GM21619 (cell line): ENCODE measurements around the gene ALG12.

Experiments
- ATAC-seq: cut with Tn5 transposase; IDR thresholded peaks from one replicate; pipeline ENCODE4 v1.9.1; 2021; ENCODE audit not compliant: unreplicated experiment

ALG12 gene

GRCh38 chr22:49915610-49916009 lies 2.6 kb downstream of the ALG12 start:
- no peak for ATAC-seq

DNA sequence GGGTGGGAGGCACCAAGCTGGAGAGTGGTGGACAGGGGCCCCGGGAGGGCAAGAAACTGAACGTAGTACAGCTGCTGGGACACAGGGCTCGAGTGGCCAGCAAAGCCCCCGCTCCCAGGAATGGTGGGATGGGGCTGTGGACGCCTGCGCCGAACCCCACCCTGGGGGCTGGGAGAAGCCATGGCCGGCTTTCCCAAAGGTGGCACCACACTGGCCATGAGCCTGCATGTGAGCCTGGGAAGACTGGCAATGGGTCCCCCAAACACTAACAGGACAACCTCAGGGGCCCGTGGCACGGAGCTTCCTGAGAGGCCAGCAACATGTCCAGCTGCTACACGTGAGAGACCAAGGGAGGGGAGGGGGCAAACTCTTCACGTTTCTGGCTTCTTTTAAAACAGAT lies 4.0 kb downstream of the ALG12 start:
- no peak for ATAC-seq

- ATAC-seq, result no peak
These were observed 4.8 kb downstream of the ALG12 start for GRCh38 chr22:49913446-49913845.

- no peak for ATAC-seq
These were observed 5.2 kb downstream of the ALG12 start for GRCh38 chr22:49913026-49913425.

DNA sequence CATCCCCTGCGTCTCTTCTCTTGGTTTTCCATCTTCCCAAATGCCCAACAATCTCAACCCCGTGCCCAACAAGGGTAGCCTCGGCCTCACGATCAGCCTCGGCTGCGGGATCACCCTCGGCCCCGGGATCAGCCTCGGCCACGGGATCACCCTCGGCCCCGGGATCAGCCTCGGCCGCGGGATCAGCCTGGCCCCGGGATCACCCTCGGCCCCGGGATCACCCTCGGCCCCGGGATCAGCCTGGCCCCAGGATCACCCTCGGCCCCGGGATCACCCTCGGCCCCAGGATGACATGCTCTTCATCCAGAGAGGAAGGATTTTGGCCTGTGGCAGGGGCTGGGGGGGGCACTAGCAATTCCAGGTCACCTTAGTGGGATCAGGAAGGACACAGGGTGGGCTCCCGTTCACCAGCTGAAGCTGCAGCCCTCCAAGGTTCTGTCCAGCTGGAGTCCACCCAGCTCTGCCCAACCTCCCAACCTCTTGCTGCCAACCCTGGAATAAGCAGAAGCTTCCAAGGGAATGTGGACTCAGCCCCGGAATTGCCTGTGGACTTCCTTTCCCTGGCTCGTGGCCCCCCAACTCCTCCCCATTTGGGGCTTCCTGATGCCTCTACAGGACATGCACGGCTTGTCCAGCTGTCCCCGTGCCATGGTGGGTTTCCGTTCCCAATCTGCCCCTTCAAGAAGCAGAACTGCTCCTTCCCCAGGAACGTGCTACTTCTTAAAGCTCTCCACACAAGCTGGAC lies 6.2 kb downstream of the ALG12 start:
- no peak for ATAC-seq

DNA sequence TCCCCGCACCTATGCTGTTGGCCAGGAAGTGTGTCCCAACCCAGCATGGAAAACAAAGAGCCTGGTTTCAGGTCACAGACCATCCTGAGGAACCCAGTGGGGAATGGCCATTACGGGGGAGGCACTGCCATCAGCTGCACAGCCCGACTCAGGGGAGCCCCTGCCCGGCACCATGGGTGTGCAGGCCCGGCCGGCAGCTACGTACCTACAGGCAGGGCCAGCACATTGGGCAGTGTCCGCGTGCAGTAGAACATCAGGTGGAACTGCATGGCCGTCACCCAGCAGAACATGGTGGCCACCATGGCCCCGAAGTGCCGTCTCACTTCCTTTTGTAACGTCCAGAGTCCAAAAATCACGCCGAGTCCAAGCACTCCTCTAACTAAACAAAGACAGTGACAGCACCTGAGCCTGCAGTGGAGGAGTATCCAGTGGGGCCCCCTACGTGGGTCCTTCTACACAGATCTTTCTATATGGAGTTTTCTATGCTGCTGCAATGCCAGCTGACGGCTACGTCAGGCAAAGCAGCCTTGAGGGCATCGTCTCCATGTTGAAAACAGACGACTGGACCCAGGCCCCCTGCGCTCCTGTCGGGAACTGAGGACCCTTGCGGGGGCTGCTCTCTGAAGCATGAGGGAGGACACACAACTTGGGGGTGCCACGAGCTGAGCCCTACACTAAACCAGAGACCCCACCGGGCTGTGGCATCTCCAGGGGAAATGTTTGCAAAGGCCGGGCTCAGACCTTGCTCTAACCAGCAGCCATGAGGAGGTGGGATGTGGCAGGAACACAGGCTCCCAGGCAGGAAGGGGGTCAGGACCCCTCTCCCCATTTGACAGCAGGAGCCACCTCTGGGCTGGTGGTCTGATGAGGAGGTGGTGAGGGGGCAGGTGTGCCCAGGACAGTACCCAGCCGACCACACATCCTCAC lies 7.7 kb downstream of the ALG12 start:
- no peak for ATAC-seq

GRCh38 chr22:49909476-49910205 lies 8.6 kb downstream of the ALG12 start:
- ATAC-seq, result no peak

DNA sequence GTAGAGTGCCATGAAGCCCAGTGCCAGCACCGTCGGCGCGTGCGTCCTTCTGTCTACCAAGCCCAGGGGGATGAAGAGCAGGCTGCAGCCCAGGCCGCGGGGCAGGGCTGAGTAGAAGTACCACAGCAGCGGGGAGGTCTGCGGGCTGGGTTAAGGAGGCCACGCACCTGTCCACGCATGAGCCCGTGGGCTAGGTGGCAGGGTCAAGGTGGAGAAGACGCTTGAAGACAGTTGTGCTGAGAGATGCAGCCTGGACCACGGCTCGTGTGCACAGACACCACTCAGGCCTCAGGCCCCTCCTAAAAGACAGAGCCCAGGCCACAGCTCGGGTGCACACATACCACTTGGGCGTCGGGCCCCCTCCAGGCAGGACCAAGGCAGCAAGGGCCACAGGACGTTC lies 10.4 kb downstream of the ALG12 start:
- ATAC-seq, result no peak

GRCh38 chr22:49906799-49907290 lies 11.4 kb downstream of the ALG12 start:
- no peak for ATAC-seq

- no peak for ATAC-seq
These were observed 12.0 kb downstream of the ALG12 start for GRCh38 chr22:49906071-49906798.

DNA sequence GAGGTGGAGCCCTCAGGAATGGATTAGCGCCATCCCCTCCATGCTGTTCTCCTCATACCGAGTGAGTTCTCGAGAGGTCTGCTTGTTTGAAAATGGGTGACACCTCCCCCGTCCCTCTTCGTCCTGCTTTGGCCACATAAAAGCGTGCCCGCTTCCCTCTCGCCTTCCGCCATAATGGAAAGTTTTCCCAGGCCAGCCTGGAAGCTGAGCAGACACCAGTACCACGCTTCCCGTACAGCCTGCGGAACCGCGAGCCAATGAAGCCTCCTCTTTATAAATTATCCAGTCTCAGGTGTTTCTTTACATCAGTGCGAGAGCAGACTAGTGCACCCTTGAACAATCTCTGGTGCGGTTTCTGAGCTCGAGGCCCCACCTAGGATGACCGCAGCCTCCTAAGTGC lies 12.8 kb downstream of the ALG12 start:
- no peak for ATAC-seq

GRCh38 chr22:49904040-49904369 lies 14.2 kb downstream of the ALG12 start:
- no peak for ATAC-seq

DNA sequence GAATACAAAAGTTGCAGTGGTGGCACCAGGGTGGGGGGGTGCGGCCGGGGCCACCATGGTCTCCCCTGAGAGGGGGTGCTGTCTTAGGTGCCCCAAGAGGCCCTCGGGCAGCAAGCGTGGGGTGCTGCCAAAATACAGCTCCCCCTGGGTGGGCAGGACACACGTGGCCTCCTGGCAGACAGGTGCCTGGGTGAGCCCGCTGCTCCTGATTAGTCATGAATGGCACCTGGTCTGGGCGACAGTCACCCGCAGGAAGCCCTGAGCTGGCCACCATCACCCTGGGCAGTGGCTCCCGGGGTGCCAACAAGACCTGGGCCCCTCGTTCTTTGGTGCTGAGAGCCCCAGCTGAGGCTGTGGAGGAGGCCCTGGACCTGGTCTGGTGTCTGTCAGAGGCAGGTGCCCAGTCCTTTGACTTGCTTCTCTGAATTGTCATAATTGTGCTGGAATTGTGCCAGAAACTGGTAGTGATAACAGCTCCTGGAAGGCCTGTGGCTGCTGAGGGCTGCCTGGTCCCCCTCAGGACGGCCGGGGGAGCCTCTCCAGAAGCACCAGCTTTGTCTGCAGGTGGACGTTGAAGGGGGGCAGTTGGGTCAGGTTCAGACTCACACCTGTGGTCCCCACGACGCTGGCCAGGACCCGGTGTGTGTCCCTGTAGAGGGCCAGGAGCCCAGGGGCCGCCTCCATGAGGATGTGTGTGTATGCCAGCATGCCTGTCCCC lies 14.8 kb downstream of the ALG12 start:
- ATAC-seq, result no peak

DNA sequence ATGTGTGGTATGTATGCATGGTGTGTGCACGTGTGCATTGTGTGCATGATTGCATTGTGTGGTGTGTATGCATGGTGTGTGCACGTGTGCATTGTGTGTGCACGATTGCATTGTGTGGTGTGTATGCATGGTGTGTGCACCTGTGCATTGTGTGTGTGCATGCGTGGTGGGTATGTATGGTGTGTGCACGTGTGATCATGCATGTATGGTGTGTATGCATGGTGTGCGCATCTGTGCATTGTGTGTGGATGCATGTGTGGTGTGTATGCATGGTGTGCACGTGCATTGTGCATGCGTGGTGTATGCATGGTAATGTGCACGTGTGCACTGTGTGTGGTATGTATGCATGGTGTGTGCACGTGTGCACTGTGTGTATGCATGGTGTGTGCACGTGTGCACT lies 16.8 kb downstream of the ALG12 start:
- ATAC-seq, result no peak

GRCh38 chr22:49900441-49901230 lies 17.6 kb downstream of the ALG12 start:
- ATAC-seq, result no peak

DNA sequence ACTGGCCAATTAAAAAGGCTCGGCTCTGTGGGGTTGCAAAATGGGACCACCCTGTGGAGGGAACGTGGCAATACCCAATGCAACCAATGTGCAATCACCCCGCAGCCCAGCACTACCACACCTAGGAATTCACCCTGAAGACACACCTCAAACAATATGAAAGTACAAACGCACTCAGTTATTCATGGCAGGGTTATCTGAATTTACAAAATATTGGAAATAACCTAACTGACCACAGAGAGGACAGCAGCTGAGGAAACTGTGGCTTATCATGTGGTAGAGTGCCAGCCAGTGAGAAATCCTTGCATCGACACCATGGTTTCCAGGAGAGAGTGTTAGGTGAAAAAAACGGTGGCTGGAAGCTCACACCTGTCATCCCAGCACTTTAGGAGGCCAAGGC lies 18.7 kb downstream of the ALG12 start:
- ATAC-seq, result no peak

GRCh38 chr22:49897015-49897684 lies 21.1 kb downstream of the ALG12 start:
- no peak for ATAC-seq

DNA sequence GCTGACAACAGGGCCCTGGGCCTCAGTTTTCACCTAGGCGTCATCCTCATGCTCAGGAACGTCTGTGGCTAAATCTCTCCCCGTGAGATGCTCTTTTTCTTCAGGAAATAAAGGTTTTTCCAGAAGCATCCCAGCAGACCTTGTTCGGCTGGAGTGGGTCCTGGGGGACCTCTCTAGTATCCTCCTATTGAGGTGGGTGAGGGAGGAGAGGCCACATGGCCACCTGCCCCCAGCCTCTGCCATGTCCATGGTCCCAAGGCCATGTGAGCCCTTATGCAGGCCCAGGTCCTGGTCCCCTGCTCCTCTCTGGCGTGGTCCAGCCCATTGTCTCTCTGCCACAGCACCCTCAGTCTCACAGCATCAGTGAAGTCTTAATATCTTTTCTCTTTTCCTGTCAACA lies 22.0 kb downstream of the ALG12 start:
- ATAC-seq, result no peak
